SK-N-SH (cell line): ENCODE results near the gene TBCCD1. TPM values are rescaled to one million over a fixed set of nuclear protein-coding genes. Genes with fewer than 3 reads are reported as not detected.

Source experiments
- CTCF ChIA-PET: fragments of 300-600, 350-600 bp; formaldehyde crosslinking; extraction: SDS; loops from one replicate; lab custom pipeline; 2021; lab: Yijun Ruan, JAX
- POLR2A ChIA-PET: fragments of 350-600 bp; sonication (Branson Sonifier 250); formaldehyde crosslinking; extraction: SDS; loops from one replicate; lab custom pipeline; 2020; ENCODE audit warnings: antibody characterized with exemption, inconsistent platforms; lab: Yijun Ruan, JAX
- DNase-seq: peaks from one replicate; pipeline ENCODE4 v3.0.0; 2012
- H2AFZ ChIP-seq: fragments of 200-600 bp; sonication (generic); 2 replicates; pipeline ENCODE4 v1.8.1; 2016; ENCODE audit warnings: antibody characterized with exemption, mild to moderate bottlenecking, low read depth
- H3F3A ChIP-seq: fragments of 200-600 bp; sonication (generic); replicated peaks from 2 replicates; pipeline ENCODE3; 2016; ENCODE audit warnings: antibody characterized with exemption, mild to moderate bottlenecking; ENCODE audit not compliant: insufficient read depth
- H3K27ac ChIP-seq, 2 experiments: fragments of 200-500 bp in 1 of 2; fragments of 200-600 bp in 1 of 2; sonication (Bioruptor generic) in 1 of 2; sonication (generic), shearing (Covaris generic) in 1 of 2; 2 replicates each; pipeline versions ENCODE4 v1.5.1 to v1.6.1; 2014 to 2016; ENCODE audit warnings: low read depth in 2 of 2, inconsistent platforms in 1 of 2, low read length in 1 of 2, mild to moderate bottlenecking in 1 of 2, mixed read lengths in 1 of 2
- H3K27me3 ChIP-seq: fragments of 200-600 bp; sonication (generic), shearing (Covaris generic); 2 replicates; pipeline ENCODE4 v1.6.1; 2016; ENCODE audit warnings: mixed run types; ENCODE audit not compliant: insufficient read depth
- H3K36me3 ChIP-seq, 2 experiments: fragments of 200-500 bp in 1 of 2; fragments of 200-600 bp in 1 of 2; sonication (Bioruptor generic) in 1 of 2; sonication (generic) in 1 of 2; replicated peaks in 1 of 2; 2 replicates each; pipeline versions ENCODE3 to v1.5.1; 2014 to 2016; ENCODE audit warnings: low read length in 1 of 2, mild to moderate bottlenecking in 1 of 2; ENCODE audit not compliant: insufficient read depth in 2 of 2, control insufficient read depth in 1 of 2
- H3K4me1 ChIP-seq, 2 experiments: fragments of 200-500 bp in 1 of 2; fragments of 200-600 bp in 1 of 2; sonication (Bioruptor generic) in 1 of 2; sonication (generic), shearing (Covaris generic) in 1 of 2; 2 replicates each; pipeline versions ENCODE4 v1.5.1 to v1.6.1; 2014 to 2016; ENCODE audit warnings: low read depth in 1 of 2, low read length in 1 of 2, mixed run types in 1 of 2; ENCODE audit not compliant: insufficient read depth in 2 of 2, control insufficient read depth in 1 of 2
- H3K4me2 ChIP-seq: fragments of 200-600 bp; sonication (generic), shearing (Covaris generic); 2 replicates; pipeline ENCODE4 v1.6.1; 2017; ENCODE audit warnings: mixed run types
- H3K4me3 ChIP-seq, 2 experiments: fragments of 200-500 bp in 1 of 2; fragments of 200-600 bp in 1 of 2; sonication (Bioruptor generic) in 1 of 2; sonication (generic), shearing (Covaris generic) in 1 of 2; 2 replicates each; pipeline versions ENCODE4 v1.5.1 to v1.8.1; 2014 to 2016; ENCODE audit warnings: low read depth in 2 of 2, inconsistent platforms in 1 of 2, low read length in 1 of 2, mild to moderate bottlenecking in 1 of 2, mixed read lengths in 1 of 2, moderate library complexity in 1 of 2
- H3K79me2 ChIP-seq: fragments of 200-600 bp; sonication (generic); 2 replicates; pipeline ENCODE4 v1.8.1; 2017; ENCODE audit warnings: mild to moderate bottlenecking; ENCODE audit not compliant: insufficient read depth
- H3K9ac ChIP-seq: fragments of 200-600 bp; sonication (generic); 2 replicates; pipeline ENCODE4 v1.6.1; 2017; ENCODE audit warnings: mixed run types
- H3K9me2 ChIP-seq: fragments of 200-600 bp; sonication (generic); 2 replicates; pipeline ENCODE4 v1.6.1; 2017; ENCODE audit warnings: mixed run types
- H3K9me3 ChIP-seq: fragments of 200-600 bp; sonication (generic); 2 replicates; pipeline ENCODE4 v1.6.1; 2017; ENCODE audit warnings: mixed run types, mild to moderate bottlenecking, moderate library complexity
- H4K20me1 ChIP-seq: fragments of 200-600 bp; sonication (generic); 2 replicates; pipeline ENCODE4 v1.6.1; 2017; ENCODE audit warnings: mild to moderate bottlenecking, mixed run types; ENCODE audit not compliant: insufficient read depth
- CHD2 ChIP-seq: fragments of 150-350 bp; IDR thresholded peaks from 2 replicates; pipeline ENCODE4 v1.6.1; 2018; ENCODE audit warnings: low read length; ENCODE audit not compliant: partially characterized antibody
- EP300 ChIP-seq, 2 experiments: IDR thresholded peaks; 2 replicates each; pipeline versions ENCODE4 v1.4.0 to v1.6.1; 2012; ENCODE audit warnings: borderline replicate concordance in 1 of 2, low read depth in 1 of 2, low read length in 1 of 2
- EZH2phosphoT487 ChIP-seq: fragments of 200-600 bp; sonication (generic); IDR thresholded peaks from 2 replicates; pipeline ENCODE4 v1.6.1; 2017; ENCODE audit warnings: low read depth, mixed run types, mild to moderate bottlenecking, antibody characterized with exemption, moderate library complexity, borderline replicate concordance
- FOSL2 ChIP-seq: IDR thresholded peaks from 2 replicates; pipeline ENCODE4 v1.4.0; 2012; ENCODE audit warnings: low read depth, mild to moderate bottlenecking, moderate library complexity, borderline replicate concordance
- FOXJ3 ChIP-seq: sonication (generic); formaldehyde crosslinking; IDR thresholded peaks from 2 replicates; pipeline ENCODE4 v1.5.1; 2020; ENCODE audit warnings: mild to moderate bottlenecking, missing genetic modification reagents
- FOXM1 ChIP-seq: IDR thresholded peaks from 2 replicates; pipeline ENCODE4 v1.4.0; 2012; ENCODE audit warnings: low read depth, mild to moderate bottlenecking
- GATA2 ChIP-seq: sonication (generic); formaldehyde crosslinking; IDR thresholded peaks from 2 replicates; pipeline ENCODE4 v1.5.0; 2020; ENCODE audit warnings: mild to moderate bottlenecking, missing genetic modification reagents
- MEF2A ChIP-seq: IDR thresholded peaks from 2 replicates; pipeline ENCODE4 v1.4.0; 2012; ENCODE audit warnings: low read depth, borderline replicate concordance
- MXI1 ChIP-seq: IDR thresholded peaks from 2 replicates; pipeline ENCODE4 v1.6.1; 2012; ENCODE audit warnings: mild to moderate bottlenecking, low read depth, low read length, improper control_type of control experiment
- POLR2AphosphoS5 ChIP-seq: IDR thresholded peaks from 2 replicates; pipeline ENCODE4 v1.6.1; 2012; ENCODE audit warnings: low read depth, low read length
- RCOR1 ChIP-seq: fragments of 150-350 bp; IDR thresholded peaks from 2 replicates; pipeline ENCODE4 v1.6.1; 2017; ENCODE audit warnings: antibody characterized with exemption, low read length
- RFX5 ChIP-seq: IDR thresholded peaks from 2 replicates; pipeline ENCODE4 v1.6.1; 2012; ENCODE audit warnings: mild to moderate bottlenecking, improper control_type of control experiment, low read length
- SIN3A ChIP-seq: IDR thresholded peaks from 2 replicates; pipeline ENCODE4 v1.6.1; 2012; ENCODE audit warnings: low read depth, mild to moderate bottlenecking, low read length, moderate library complexity, borderline replicate concordance
- SMC3 ChIP-seq: IDR thresholded peaks from 2 replicates; pipeline ENCODE4 v1.6.1; 2012; ENCODE audit warnings: low read depth, low read length, improper control_type of control experiment
- TEAD4 ChIP-seq: IDR thresholded peaks from 2 replicates; pipeline ENCODE4 v1.4.0; 2012; ENCODE audit warnings: mild to moderate bottlenecking, borderline replicate concordance; ENCODE audit not compliant: insufficient read depth
- WGBS: methylation state at CpG from one replicate; pipeline ENCODE4 v1.1.6; 2017; ENCODE audit warnings: low lambda C conversion rate; 5-methylcytosine and 5-hydroxymethylcytosine counted together
- polyA plus RNA-seq, 3 experiments: library from polyadenylated mRNA; depleted of rRNA; stranded (reverse); fragments of >200 nt; gene quantifications; 2 replicates each; pipeline ENCODE4 v1.2.3, GENCODE V29; 2012
- TF ChIP-seq, protein P1 (sequence below): fragments of 150-350 bp; IDR thresholded peaks from 2 replicates; pipeline ENCODE4 v1.6.1; 2016; ENCODE audit warnings: mild to moderate bottlenecking, low read depth, low read length
- TF ChIP-seq, protein P2 (sequence below): IDR thresholded peaks from 2 replicates; pipeline ENCODE4 v1.4.0; 2012; ENCODE audit warnings: low read depth, borderline replicate concordance
- TF ChIP-seq, protein P3 (sequence below): fragments of 200-600 bp; sonication (generic); IDR thresholded peaks from 2 replicates; pipeline ENCODE4 v1.6.1; 2017; ENCODE audit warnings: antibody characterized with exemption, mild to moderate bottlenecking, moderate library complexity

TBCCD1 gene
- polyA plus RNA-seq, 1 of the 3 experiments (the other 2 are of a cell fraction) = 6.5 TPM

DNA sequence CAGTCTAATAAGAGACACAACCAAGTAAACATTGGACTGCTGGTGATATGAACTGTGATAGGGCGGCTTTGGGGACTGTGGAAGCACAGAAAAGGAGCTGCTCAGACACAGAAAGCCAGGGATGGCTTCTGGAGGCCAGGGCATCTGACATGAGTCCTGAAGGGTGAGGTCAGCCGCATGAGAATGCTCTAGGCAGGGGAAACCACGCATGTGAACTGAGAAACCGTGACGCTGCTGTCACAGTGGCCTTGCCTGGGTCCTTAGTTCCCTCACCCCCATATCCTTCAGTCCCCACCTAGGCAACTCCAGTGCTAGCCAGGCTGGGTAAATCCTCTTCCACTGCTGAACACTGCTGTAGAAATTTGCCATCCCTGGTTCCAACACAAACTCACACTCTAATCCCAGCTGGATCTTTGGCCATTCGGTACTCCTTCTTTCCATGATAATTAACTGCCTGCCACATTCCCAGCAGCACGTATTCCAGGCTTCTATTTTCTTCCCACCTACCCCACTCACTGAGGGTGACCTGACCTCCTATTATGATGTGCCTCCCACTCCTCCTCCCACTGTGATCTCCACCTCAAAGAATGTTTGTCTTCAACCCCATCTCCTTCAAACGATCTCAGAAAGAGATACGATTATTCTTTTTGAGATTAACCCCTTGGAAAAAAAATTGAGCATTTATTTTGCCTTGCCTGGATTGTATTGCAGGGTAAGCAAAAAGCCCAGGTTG lies 54.4 kb downstream of the TBCCD1 start:
- Histone ChIP-seq H3F3A (no peaks in the 10 kb centered on the region), H3K9me2 (no peaks in the 10 kb centered on the region), H3K4me2 (no peak overlapping the region), H3K27me3 (no peaks in the 10 kb centered on the region; the same call in 1 of the 2 replicates), H3K79me2 (no peaks in the 10 kb centered on the region), H3K4me3 (no peak overlapping the region), H3K4me1 (peaks cover 0 to 2% of the 10 kb centered on the region in 2 experiments; a peak in 2 of 4 replicates), H3K27ac (peak overlapping the region in 1 of 2 experiments; percentile 14; a peak in 1 of 4 replicates), H3K9ac (no peak overlapping the region), H3K9me3 (no peaks in the 10 kb centered on the region), H3K36me3 (no peaks in the 10 kb centered on the region), H2AFZ (no peak overlapping the region), H4K20me1 (no peaks in the 10 kb centered on the region)
- no peak for TF ChIP-seq FOXJ3 (CRISPR knock-in tag)
- TF ChIP-seq GATA2 (CRISPR knock-in tag) = no peak
- TF ChIP-seq EP300 (IDR thresholded peaks at IDR 0.05; ENCODE audit: borderline replicate concordance in 1 of 2, low read depth in 1 of 2, low read length in 1 of 2) = no peak
- no peak for TF ChIP-seq SMC3
- TF ChIP-seq MXI1 = no peak
- TF ChIP-seq RCOR1 = no peak
- TF ChIP-seq MEF2A = no peak
- TF ChIP-seq, protein P1, sequence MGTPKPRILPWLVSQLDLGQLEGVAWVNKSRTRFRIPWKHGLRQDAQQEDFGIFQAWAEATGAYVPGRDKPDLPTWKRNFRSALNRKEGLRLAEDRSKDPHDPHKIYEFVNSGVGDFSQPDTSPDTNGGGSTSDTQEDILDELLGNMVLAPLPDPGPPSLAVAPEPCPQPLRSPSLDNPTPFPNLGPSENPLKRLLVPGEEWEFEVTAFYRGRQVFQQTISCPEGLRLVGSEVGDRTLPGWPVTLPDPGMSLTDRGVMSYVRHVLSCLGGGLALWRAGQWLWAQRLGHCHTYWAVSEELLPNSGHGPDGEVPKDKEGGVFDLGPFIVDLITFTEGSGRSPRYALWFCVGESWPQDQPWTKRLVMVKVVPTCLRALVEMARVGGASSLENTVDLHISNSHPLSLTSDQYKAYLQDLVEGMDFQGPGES = no peak
- no peak for TF ChIP-seq FOXM1
- no peak for TF ChIP-seq RFX5
- no peak for TF ChIP-seq POLR2AphosphoS5
- TF ChIP-seq, protein P2, sequence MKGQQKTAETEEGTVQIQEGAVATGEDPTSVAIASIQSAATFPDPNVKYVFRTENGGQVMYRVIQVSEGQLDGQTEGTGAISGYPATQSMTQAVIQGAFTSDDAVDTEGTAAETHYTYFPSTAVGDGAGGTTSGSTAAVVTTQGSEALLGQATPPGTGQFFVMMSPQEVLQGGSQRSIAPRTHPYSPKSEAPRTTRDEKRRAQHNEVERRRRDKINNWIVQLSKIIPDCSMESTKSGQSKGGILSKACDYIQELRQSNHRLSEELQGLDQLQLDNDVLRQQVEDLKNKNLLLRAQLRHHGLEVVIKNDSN = no peak
- no peak for TF ChIP-seq SIN3A
- no peak for TF ChIP-seq CHD2
- TF ChIP-seq, protein P3, sequence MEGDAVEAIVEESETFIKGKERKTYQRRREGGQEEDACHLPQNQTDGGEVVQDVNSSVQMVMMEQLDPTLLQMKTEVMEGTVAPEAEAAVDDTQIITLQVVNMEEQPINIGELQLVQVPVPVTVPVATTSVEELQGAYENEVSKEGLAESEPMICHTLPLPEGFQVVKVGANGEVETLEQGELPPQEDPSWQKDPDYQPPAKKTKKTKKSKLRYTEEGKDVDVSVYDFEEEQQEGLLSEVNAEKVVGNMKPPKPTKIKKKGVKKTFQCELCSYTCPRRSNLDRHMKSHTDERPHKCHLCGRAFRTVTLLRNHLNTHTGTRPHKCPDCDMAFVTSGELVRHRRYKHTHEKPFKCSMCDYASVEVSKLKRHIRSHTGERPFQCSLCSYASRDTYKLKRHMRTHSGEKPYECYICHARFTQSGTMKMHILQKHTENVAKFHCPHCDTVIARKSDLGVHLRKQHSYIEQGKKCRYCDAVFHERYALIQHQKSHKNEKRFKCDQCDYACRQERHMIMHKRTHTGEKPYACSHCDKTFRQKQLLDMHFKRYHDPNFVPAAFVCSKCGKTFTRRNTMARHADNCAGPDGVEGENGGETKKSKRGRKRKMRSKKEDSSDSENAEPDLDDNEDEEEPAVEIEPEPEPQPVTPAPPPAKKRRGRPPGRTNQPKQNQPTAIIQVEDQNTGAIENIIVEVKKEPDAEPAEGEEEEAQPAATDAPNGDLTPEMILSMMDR = no peak
- no peak for TF ChIP-seq TEAD4
- no peak for TF ChIP-seq FOSL2
- TF ChIP-seq EZH2phosphoT487 = no peak
- WGBS = 42% methylated on average over 6 of the region's 9 CpGs
- DNase-seq = no peak
- POLR2A ChIA-PET = no interaction called here
- CTCF ChIA-PET = interaction anchor here (0.9 to 1.7 kb wide), 4 partner anchors 23 to 254 kb away, joined by 3 to 5 read pairs (median 4); no protein-coding TSS in a partner anchor
